Esophagus squamous epithelium (tissue), 4 donors: ENCODE data around the gene PLXNB3.

Source experiments
- CTCF ChIP-seq, 6 experiments: fragments of 450-650 bp in 4 of 6; fragments of 200-600 bp in 2 of 6; sonication (generic) in 2 of 6; IDR thresholded peaks; one replicate each; pipeline ENCODE4 v1.5.1; 2016 to 2019; ENCODE audit warnings: antibody characterized with exemption in 6 of 6, mild to moderate bottlenecking in 4 of 6, moderate library complexity in 4 of 6
- POLR2A ChIP-seq, 4 donors: fragments of 450-650 bp; IDR thresholded peaks; one replicate each; pipeline ENCODE4 v1.6.1; 2017; ENCODE audit warnings: antibody characterized with exemption in 4 of 4, mild to moderate bottlenecking in 4 of 4, moderate library complexity in 3 of 4

DNA sequence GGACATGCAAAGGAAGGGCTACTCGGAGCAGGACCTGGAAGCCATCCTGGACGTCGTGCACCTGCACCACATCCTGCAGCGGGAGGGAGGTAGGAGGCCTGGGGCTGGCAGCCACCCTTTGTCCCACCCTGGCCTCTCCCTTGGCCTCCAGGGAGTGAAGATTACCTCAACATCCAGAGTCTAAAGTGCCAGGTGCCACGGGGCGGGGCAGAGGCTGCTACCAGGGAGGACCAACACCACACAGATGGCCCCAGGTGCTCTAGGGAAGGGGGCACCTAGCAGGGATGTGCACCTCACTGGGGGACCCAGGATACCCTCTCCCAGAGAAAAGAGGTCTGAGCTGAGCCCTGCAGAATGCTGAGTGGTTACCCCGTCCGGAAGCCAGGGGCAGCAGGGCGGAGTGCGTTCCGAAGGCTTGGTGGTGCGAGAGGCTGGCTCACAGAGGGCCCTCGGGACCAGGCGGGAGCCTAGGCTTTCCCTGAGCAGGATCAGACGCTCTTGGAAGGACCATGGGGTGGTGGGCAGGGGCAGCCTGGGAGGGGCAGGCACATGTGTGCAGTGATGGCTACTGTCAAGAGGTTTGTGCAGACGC, 23.3 kb upstream of the PLXNB3 start:
- TF ChIP-seq CTCF (IDR thresholded peaks at IDR 0.05), result no peak
- TF ChIP-seq POLR2A (IDR thresholded peaks at IDR 0.05), result no peak
